MM.1S (cell line): ENCODE measurements around the gene RCN2.

Experiments used
- DNase-seq: peaks from one replicate; pipeline ENCODE4 v3.0.0-alpha.2; 2015
- H2AFZ ChIP-seq: fragments of 300-600 bp; sonication (generic); 2 replicates; pipeline ENCODE4 v1.6.0; 2016; ENCODE audit warnings: antibody characterized with exemption, low read length
- H3F3A ChIP-seq: fragments of 300-600 bp; sonication (generic); 2 replicates; pipeline ENCODE4 v1.6.1; 2016; ENCODE audit warnings: mild to moderate bottlenecking, antibody characterized with exemption, low read length, moderate library complexity, mixed read lengths; ENCODE audit not compliant: insufficient read depth
- H3K27ac ChIP-seq: fragments of 300-600 bp; sonication (generic); 2 replicates; pipeline ENCODE4 v1.5.1; 2016; ENCODE audit warnings: mild to moderate bottlenecking, low read length
- H3K27me3 ChIP-seq: fragments of 300-600 bp; sonication (generic); replicated peaks from 2 replicates; pipeline ENCODE4 v1.6.0; 2016; ENCODE audit warnings: low read length; ENCODE audit not compliant: insufficient read depth
- H3K36me3 ChIP-seq: fragments of 300-600 bp; sonication (generic); replicated peaks from 2 replicates; pipeline ENCODE4 v1.6.1; 2016; ENCODE audit warnings: mild to moderate bottlenecking, low read length, mixed read lengths; ENCODE audit not compliant: insufficient read depth
- H3K4me1 ChIP-seq: fragments of 300-600 bp; sonication (generic); 2 replicates; pipeline ENCODE4 v1.6.1; 2016; ENCODE audit warnings: low read length, mixed read lengths
- H3K4me2 ChIP-seq: fragments of 300-600 bp; sonication (generic); 2 replicates; pipeline ENCODE4 v1.6.0; 2016; ENCODE audit warnings: low read depth, low read length
- H3K4me3 ChIP-seq: fragments of 300-600 bp; sonication (generic); 2 replicates; pipeline ENCODE4 v1.5.1; 2016; ENCODE audit warnings: low read length, mixed read lengths
- H3K79me2 ChIP-seq: fragments of 300-600 bp; sonication (generic); 2 replicates; pipeline ENCODE4 v1.6.1; 2016; ENCODE audit warnings: mixed run types, low read length, mixed read lengths
- H3K9ac ChIP-seq: fragments of 300-600 bp; sonication (generic); 2 replicates; pipeline ENCODE4 v1.6.1; 2016; ENCODE audit warnings: low read length, mixed read lengths
- H3K9me2 ChIP-seq: fragments of 300-600 bp; sonication (generic); replicated peaks from 2 replicates; pipeline ENCODE4 v1.6.1; 2016; ENCODE audit warnings: mild to moderate bottlenecking, low read length, mixed read lengths; ENCODE audit not compliant: insufficient read depth
- H3K9me3 ChIP-seq: fragments of 300-600 bp; sonication (generic); replicated peaks from 2 replicates; pipeline ENCODE4 v1.6.1; 2016; ENCODE audit warnings: mild to moderate bottlenecking, low read length, mixed read lengths; ENCODE audit not compliant: insufficient read depth
- H4K20me1 ChIP-seq: fragments of 300-600 bp; sonication (generic); 2 replicates; pipeline ENCODE4 v1.6.1; 2016; ENCODE audit warnings: mild to moderate bottlenecking, low read length, moderate library complexity, mixed read lengths; ENCODE audit not compliant: insufficient read depth
- EZH2 ChIP-seq: fragments of 300-600 bp; sonication (generic); optimal IDR thresholded peaks from 2 replicates; pipeline ENCODE3; 2017; ENCODE audit warnings: low read depth, mild to moderate bottlenecking, antibody characterized with exemption, low read length, mixed read lengths
- EZH2phosphoT487 ChIP-seq: fragments of 300-600 bp; sonication (generic); IDR thresholded peaks from 2 replicates; pipeline ENCODE4 v1.6.1; 2018; ENCODE audit warnings: antibody characterized with exemption, low read length
- TF ChIP-seq, protein P1 (sequence below): fragments of 300-600 bp; sonication (generic); IDR thresholded peaks from 2 replicates; pipeline ENCODE4 v1.5.1; 2016; ENCODE audit warnings: antibody characterized with exemption, low read length, mixed read lengths

RCN2 gene

DNA sequence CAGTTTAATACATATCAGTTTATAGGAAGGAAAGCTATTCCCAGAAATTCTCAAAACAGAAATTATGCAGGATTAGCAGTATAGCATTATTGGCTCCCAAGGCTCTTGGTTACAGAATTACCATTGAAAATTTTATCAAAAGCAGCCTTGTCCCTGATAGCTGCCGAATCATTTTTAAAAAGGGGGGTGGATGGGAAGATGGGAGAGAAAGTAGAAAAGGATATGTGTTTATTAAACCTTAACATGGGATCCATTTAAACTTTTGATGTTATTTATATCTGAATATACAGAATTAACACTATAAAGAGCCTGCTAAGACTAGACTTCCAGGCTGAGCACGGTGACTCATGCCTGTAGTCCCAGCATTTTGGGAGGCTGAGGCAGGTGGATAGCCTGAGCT is 10.8 kb downstream of the RCN2 start:
- H3K9me3 ChIP-seq: no peaks in the 10 kb centered on the region
- H3K9ac ChIP-seq: no peak overlapping the region
- no peak overlapping the region for H2AFZ ChIP-seq
- H3K36me3 ChIP-seq: no peaks in the 10 kb centered on the region; the same call in 1 of the 2 replicates
- no peaks in the 10 kb centered on the region for H3K27me3 ChIP-seq
- no peaks in the 10 kb centered on the region for H3K9me2 ChIP-seq
- no peaks in the 10 kb centered on the region for H3K79me2 ChIP-seq
- DNase-seq: no peak
- H3F3A ChIP-seq: no peaks in the 10 kb centered on the region
- H3K4me2 ChIP-seq: no peak overlapping the region
- H4K20me1 ChIP-seq: no peaks in the 10 kb centered on the region
- no peak overlapping the region for H3K27ac ChIP-seq
- TF ChIP-seq EZH2phosphoT487 (no peak), EZH2 (no peak)
- TF ChIP-seq, protein P1, sequence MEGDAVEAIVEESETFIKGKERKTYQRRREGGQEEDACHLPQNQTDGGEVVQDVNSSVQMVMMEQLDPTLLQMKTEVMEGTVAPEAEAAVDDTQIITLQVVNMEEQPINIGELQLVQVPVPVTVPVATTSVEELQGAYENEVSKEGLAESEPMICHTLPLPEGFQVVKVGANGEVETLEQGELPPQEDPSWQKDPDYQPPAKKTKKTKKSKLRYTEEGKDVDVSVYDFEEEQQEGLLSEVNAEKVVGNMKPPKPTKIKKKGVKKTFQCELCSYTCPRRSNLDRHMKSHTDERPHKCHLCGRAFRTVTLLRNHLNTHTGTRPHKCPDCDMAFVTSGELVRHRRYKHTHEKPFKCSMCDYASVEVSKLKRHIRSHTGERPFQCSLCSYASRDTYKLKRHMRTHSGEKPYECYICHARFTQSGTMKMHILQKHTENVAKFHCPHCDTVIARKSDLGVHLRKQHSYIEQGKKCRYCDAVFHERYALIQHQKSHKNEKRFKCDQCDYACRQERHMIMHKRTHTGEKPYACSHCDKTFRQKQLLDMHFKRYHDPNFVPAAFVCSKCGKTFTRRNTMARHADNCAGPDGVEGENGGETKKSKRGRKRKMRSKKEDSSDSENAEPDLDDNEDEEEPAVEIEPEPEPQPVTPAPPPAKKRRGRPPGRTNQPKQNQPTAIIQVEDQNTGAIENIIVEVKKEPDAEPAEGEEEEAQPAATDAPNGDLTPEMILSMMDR: no peak
- H3K4me3 ChIP-seq: no peak overlapping the region
- H3K4me1 ChIP-seq: no peaks in the 10 kb centered on the region

DNA sequence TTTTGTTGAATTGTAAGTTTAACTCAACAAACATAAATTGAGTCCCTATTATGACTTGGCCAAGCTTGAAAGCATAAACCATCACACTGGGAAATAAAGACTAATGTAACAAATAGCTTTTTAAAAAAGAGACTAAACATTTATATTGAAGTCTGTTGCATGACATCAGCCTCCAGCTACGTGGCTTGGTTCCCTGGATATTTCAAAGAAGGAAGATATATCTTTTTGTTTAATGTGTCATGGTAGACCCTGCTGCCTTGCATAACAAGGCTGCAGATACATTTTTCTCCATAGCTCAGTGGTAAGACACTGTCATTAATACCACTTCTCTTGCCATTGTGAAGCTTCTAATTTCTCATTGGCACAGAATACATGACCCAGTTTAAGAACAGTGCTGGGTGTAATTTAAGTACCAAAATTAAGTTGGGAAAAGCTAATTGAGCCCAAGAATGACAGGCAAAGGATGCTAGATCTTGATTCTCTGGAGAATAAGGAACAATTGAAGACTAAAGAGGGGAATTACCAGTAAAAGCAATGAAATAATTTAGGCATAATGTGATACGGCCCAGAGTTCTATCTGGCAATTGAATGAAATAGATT is 14.0 kb downstream of the RCN2 start:
- Histone ChIP-seq H3K4me2 (no peak overlapping the region), H3K9ac (no peak overlapping the region), H3K36me3 (no peaks in the 10 kb centered on the region), H3K9me2 (no peaks in the 10 kb centered on the region), H3K4me1 (no peaks in the 10 kb centered on the region), H3F3A (no peaks in the 10 kb centered on the region), H2AFZ (no peak overlapping the region), H3K27ac (no peak overlapping the region), H3K9me3 (no peaks in the 10 kb centered on the region), H3K79me2 (no peaks in the 10 kb centered on the region), H4K20me1 (no peaks in the 10 kb centered on the region), H3K27me3 (no peaks in the 10 kb centered on the region), H3K4me3 (no peak overlapping the region)
- DNase-seq: no peak
- no peak for TF ChIP-seq EZH2
- TF ChIP-seq, protein P1: no peak
- no peak for TF ChIP-seq EZH2phosphoT487

DNA sequence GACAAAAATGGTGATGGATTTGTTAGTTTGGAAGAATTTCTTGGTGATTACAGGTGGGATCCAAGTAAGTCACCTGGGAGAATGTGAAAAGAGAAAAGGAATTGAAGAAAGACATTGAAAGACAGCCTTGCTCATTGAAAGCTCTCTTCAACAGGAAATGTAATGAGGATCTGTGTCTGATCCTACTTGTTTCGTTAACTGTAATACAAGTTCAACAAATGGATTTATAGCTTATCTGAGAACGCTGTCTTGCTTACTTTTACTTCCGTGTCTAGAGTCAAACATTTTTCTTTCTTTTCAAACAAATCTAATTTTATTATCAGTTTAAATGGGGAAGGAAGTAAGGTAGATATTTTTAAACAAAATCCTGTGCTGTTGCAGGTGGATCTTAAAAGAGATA is 15.9 kb downstream of the RCN2 start:
- H3K9me2 ChIP-seq: no peaks in the 10 kb centered on the region
- no peaks in the 10 kb centered on the region for H4K20me1 ChIP-seq
- no peak for DNase-seq
- TF ChIP-seq EZH2: no peak
- H2AFZ ChIP-seq: no peak overlapping the region
- no peaks in the 10 kb centered on the region for H3K36me3 ChIP-seq
- H3K4me1 ChIP-seq: no peaks in the 10 kb centered on the region
- H3K79me2 ChIP-seq: no peaks in the 10 kb centered on the region
- H3K27me3 ChIP-seq: no peaks in the 10 kb centered on the region
- H3K9me3 ChIP-seq: no peaks in the 10 kb centered on the region
- no peak overlapping the region for H3K4me2 ChIP-seq
- no peak overlapping the region for H3K9ac ChIP-seq
- H3K27ac ChIP-seq: no peak overlapping the region
- no peaks in the 10 kb centered on the region for H3F3A ChIP-seq
- no peak overlapping the region for H3K4me3 ChIP-seq

DNA sequence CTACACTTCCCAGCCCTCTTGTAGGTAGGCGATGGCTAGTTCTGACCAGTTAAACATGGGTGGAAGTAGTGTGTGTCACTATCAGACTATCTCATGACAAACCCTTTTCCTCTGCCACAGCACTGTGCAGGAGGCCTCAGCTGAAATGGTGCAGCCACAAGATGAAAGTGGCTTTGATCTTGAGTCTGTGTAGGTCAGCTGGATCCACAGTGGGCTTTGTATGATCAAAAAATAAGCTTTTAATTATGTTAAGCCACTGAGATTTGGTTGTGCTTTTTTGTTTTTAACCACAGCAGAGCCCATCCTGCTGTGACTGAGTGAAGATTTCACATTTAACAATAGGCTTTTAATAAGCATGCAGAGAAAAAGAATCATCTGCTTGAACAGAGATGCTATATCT is 19.7 kb downstream of the RCN2 start:
- no peak for DNase-seq
- Histone ChIP-seq H3K4me2 (no peak overlapping the region), H3K9ac (no peak overlapping the region)

More for the DNA sequence above, 19.7 kb downstream of the RCN2 start:
- Histone ChIP-seq H2AFZ (no peak overlapping the region), H3K79me2 (no peaks in the 10 kb centered on the region), H3K9me2 (no peaks in the 10 kb centered on the region), H3K9me3 (no peaks in the 10 kb centered on the region), H3K4me3 (no peak overlapping the region), H3F3A (no peaks in the 10 kb centered on the region), H4K20me1 (no peaks in the 10 kb centered on the region), H3K36me3 (no peaks in the 10 kb centered on the region), H3K27ac (no peak overlapping the region), H3K4me1 (no peaks in the 10 kb centered on the region), H3K27me3 (no peaks in the 10 kb centered on the region)
- TF ChIP-seq EZH2phosphoT487 (no peak), EZH2 (no peak)
- TF ChIP-seq, protein P1: no peak
